Measurements from ENCODE around the gene SPRED1.

Gene SPRED1

DNA sequence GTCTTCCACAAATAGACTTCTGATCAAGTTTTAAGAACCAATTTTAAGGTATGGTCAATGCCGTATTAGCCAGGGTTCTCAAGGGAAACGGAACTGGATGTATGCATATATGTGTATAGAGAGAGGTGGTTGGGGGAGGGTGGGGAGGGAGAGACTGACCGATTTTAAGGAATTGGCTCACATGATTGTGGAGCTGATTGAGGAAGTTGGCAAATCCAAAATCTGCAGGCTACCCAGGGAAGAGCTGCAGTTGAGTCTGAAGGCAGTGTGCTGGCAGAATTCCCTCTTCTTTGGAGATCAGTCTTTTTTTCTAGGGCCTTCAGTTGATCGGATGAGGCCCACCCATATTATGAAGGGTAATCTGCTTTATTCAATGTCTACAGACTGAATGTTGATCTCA, 40.8 kb upstream of the SPRED1 start:
- H3K4me3 ChIP-seq (ENCODE audit: low read depth, low read length) = no peak overlapping the region
- in situ Hi-C loops (cut with HindIII; ENCODE audit: low sequenced_read_pairs) = no loop called here
- TF ChIP-seq, protein P1, sequence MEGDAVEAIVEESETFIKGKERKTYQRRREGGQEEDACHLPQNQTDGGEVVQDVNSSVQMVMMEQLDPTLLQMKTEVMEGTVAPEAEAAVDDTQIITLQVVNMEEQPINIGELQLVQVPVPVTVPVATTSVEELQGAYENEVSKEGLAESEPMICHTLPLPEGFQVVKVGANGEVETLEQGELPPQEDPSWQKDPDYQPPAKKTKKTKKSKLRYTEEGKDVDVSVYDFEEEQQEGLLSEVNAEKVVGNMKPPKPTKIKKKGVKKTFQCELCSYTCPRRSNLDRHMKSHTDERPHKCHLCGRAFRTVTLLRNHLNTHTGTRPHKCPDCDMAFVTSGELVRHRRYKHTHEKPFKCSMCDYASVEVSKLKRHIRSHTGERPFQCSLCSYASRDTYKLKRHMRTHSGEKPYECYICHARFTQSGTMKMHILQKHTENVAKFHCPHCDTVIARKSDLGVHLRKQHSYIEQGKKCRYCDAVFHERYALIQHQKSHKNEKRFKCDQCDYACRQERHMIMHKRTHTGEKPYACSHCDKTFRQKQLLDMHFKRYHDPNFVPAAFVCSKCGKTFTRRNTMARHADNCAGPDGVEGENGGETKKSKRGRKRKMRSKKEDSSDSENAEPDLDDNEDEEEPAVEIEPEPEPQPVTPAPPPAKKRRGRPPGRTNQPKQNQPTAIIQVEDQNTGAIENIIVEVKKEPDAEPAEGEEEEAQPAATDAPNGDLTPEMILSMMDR (IDR thresholded peaks at IDR 0.05; ENCODE audit: low read depth, low read length) = no peak
- DNase-seq (ENCODE audit: low read depth, low spot score) = no peak

DNA sequence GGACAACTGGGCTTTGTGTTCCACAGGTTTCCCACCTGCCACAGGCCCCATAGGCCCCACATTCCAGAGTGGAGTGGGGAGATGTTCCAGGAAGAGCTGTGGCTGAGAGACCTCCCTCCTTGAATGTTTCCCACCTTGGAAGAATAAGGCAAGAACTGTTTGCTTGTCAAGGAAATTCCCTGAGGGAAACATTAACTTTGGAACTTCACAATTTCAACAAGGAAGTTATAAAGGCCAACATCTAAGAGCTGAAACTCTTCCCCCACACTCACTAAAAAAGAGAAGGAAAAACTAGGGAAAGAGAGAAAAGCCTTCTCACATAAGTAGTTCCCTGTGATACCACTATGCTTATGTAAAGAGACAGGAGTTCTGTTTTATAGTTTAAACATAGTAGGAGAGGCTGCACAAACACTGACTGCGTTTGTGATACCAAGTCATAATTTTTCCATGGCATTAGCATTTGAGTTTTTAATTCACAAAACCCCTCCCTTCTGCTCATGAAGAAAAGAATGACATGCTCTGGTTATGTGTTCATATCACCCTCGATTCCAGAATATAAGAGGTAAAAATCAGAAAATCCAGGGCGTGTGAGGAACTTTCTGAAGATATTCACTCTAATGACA, 39.8 kb upstream of the SPRED1 start:
- no peak overlapping the region for H3K4me3 ChIP-seq (ENCODE audit: low read depth, low read length)
- no peak for DNase-seq (ENCODE audit: low read depth, low spot score)
- TF ChIP-seq, protein P1 (IDR thresholded peaks at IDR 0.05; ENCODE audit: low read depth, low read length) = no peak
- in situ Hi-C loops (cut with HindIII; ENCODE audit: low sequenced_read_pairs) = no loop called here

DNA sequence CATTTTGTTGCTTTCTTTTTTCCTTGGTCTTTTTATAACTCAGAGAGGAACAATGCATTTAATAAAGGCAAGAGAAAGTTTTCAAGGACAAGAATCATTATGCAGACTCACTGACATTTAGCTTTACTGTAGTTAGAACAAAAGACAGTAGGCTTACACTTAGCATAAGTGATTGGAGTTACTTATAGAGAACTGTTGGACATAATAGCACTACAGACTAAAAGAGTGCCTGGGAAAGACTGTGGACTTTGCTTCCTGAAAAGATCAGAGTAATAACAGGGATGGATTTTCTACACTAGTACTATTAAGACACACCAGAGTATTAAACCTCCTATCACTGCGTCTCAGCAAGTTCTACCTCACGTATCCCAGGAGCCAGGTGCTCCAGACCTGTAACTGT, 39.3 kb upstream of the SPRED1 start:
- H3K4me3 ChIP-seq (ENCODE audit: low read depth, low read length) = no peak overlapping the region
- in situ Hi-C loops (cut with HindIII; ENCODE audit: low sequenced_read_pairs) = no loop called here
- DNase-seq (ENCODE audit: low read depth, low spot score) = no peak
- TF ChIP-seq, protein P1 (IDR thresholded peaks at IDR 0.05; ENCODE audit: low read depth, low read length) = no peak

DNA sequence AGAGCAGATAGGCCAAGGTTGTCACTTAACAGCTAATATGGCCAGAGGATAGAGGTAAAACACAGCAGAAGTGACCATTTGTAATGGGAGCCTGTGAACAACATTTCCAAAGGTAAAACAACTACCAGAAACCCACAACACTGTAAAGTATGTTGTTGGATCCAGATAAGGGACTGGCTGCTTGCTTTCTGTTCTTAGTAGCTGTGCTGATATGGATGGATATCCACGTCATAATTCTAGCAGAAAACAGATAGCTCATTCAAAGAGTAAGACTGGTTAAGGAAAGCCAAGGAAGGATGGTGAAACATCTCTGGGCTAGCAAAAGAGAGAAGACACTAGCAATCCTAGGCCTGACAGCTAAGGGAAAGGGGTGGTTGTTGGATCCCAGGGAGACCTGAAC, 36.9 kb upstream of the SPRED1 start:
- in situ Hi-C loops (cut with HindIII; ENCODE audit: low sequenced_read_pairs) = no loop called here
- no peak overlapping the region for H3K4me3 ChIP-seq (ENCODE audit: low read depth, low read length)
- TF ChIP-seq, protein P1 (IDR thresholded peaks at IDR 0.05; ENCODE audit: low read depth, low read length) = no peak
- DNase-seq (ENCODE audit: low read depth, low spot score) = no peak

DNA sequence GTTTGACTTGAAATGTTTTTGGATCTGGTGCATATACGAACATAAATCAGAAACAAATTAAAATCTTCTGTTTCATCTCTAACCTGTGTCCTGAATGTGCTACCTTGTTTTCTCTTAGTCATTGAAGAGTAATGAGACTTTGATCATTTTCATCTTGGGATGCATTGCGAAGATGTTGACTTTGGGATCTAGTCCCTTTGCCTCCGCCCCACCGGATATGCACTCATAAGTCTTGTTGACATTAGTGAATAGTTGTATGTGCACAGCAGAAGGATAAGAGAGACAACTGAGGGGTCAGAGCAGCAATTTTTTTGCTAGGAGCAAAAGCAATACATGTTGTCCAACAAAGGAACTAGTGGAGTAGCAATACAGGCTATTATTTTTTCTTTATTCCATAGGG, 35.9 kb upstream of the SPRED1 start:
- no peak overlapping the region for H3K4me3 ChIP-seq (ENCODE audit: low read depth, low read length)

DNA sequence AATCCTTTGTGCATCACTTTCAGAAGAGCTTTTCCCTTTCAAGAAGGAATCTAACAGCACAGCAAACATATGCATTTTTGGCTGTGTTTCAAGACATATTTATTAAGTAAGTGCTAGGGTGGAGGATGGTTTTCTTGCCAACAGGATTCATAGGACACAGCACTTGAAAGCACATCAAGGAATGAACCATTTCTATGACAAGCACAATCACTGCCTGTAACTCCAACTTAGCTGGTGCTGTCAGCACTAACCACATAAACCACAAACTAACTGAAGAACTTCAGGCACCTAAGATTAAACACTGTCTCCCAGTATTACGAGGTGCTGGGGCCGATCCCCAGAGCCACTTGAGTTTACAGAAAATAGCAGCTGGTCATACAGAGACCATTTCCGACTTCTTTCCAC, 35.4 kb upstream of the SPRED1 start:
- TF ChIP-seq, protein P1 (IDR thresholded peaks at IDR 0.05; ENCODE audit: low read depth, low read length) = no peak
- in situ Hi-C loops (cut with HindIII; ENCODE audit: low sequenced_read_pairs) = no loop called here
- peak; percentile 84 for DNase-seq (ENCODE audit: low read depth, low spot score)
- no peak overlapping the region for H3K4me3 ChIP-seq (ENCODE audit: low read depth, low read length)

More for the DNA sequence above, 35.9 kb upstream of the SPRED1 start:
- TF ChIP-seq, protein P1 (IDR thresholded peaks at IDR 0.05; ENCODE audit: low read depth, low read length) = no peak
- in situ Hi-C loops (cut with HindIII; ENCODE audit: low sequenced_read_pairs) = no loop called here
- DNase-seq (ENCODE audit: low read depth, low spot score) = no peak

Data from astrocyte of the spinal cord (primary cell).